IMR-90 (cell line): ENCODE results near the gene KCNJ4. TPM values are rescaled to one million over a fixed set of nuclear protein-coding genes. Genes with fewer than 3 reads are reported as not detected.
A peak's percentile ranks its signal among the peaks of the same experiment; 100 is the strongest.

Experiments
- ATAC-seq: fragments of 200-7000 bp; cut with Tn5 transposase; 2 replicates; pipeline ENCODE4 v1.9.1; 2020; ENCODE audit warnings: low read depth, mild to moderate bottlenecking, moderate library complexity
- BruUV-seq: library from RNA; stranded (reverse); fragments of 400-500 nt; replicated peaks from 2 replicates; lab custom pipeline; 2021; lab: Mats Ljungman, UMichigan
- CTCF ChIA-PET: fragments of 300-600 bp; formaldehyde crosslinking; extraction: SDS; loops from one replicate; lab custom pipeline; 2021; ENCODE audit warnings: antibody characterized with exemption; lab: Yijun Ruan, JAX
- POLR2A ChIA-PET: fragments of 300-600 bp; sonication (Branson Sonifier 250); formaldehyde crosslinking; loops from one replicate; lab custom pipeline; 2022; ENCODE audit warnings: antibody characterized with exemption; ENCODE audit not compliant: unreplicated experiment; lab: Charles Lee
- DNase-seq: peaks from one replicate; pipeline ENCODE4 v3.0.0; 2013
- H2AFZ ChIP-seq: replicated peaks from 2 replicates; pipeline ENCODE3; 2013; ENCODE audit warnings: low read length, mild to moderate bottlenecking; ENCODE audit not compliant: poor library complexity
- H2AK5ac ChIP-seq: 2 replicates; pipeline ENCODE4 v1.6.1; 2013; ENCODE audit warnings: low read depth, low read length, inconsistent platforms
- H2AK9ac ChIP-seq: replicated peaks from 2 replicates; pipeline ENCODE3; 2013; ENCODE audit warnings: mild to moderate bottlenecking, low read depth, low read length, moderate library complexity; ENCODE audit not compliant: poor library complexity
- H2BK120ac ChIP-seq: 2 replicates; pipeline ENCODE4 v1.6.1; 2013; ENCODE audit warnings: low read depth, low read length, inconsistent platforms
- H2BK15ac ChIP-seq: 3 replicates; pipeline ENCODE4 v1.6.1; 2013; ENCODE audit warnings: low read depth, low read length, inconsistent platforms
- H2BK20ac ChIP-seq: 2 replicates; pipeline ENCODE4 v1.6.1; 2013; ENCODE audit warnings: low read depth, mild to moderate bottlenecking, inconsistent platforms, low read length, moderate library complexity
- H2BK5ac ChIP-seq: 2 replicates; pipeline ENCODE4 v1.6.1; 2013; ENCODE audit warnings: mild to moderate bottlenecking, low read depth, low read length, inconsistent platforms; ENCODE audit not compliant: poor library complexity, severe bottlenecking
- H3K14ac ChIP-seq: replicated peaks from 2 replicates; pipeline ENCODE4 v1.6.1; 2013; ENCODE audit warnings: low read depth, low read length, inconsistent platforms
- H3K18ac ChIP-seq: 2 replicates; pipeline ENCODE4 v1.6.1; 2013; ENCODE audit warnings: low read depth, low read length, control low read depth
- H3K23ac ChIP-seq: 2 replicates; pipeline ENCODE4 v1.6.1; 2013; ENCODE audit warnings: low read depth, low read length, inconsistent platforms
- H3K27ac ChIP-seq: 2 replicates; pipeline ENCODE4 v1.5.1; 2013; ENCODE audit warnings: mild to moderate bottlenecking, control low read depth, low read length; ENCODE audit not compliant: insufficient read depth
- H3K27me3 ChIP-seq: 2 replicates; pipeline ENCODE4 v1.6.1; 2013; ENCODE audit warnings: low read length; ENCODE audit not compliant: control insufficient read depth, insufficient read depth
- H3K36me3 ChIP-seq: 2 replicates; pipeline ENCODE4 v1.6.1; 2013; ENCODE audit warnings: low read length, mixed read lengths; ENCODE audit not compliant: control insufficient read depth, insufficient read depth
- H3K4ac ChIP-seq: 2 replicates; pipeline ENCODE4 v1.6.1; 2013; ENCODE audit warnings: low read depth, low read length, inconsistent platforms
- H3K4me1 ChIP-seq: 2 replicates; pipeline ENCODE4 v1.6.1; 2013; ENCODE audit warnings: low read length, mixed read lengths; ENCODE audit not compliant: control insufficient read depth, insufficient read depth
- H3K4me2 ChIP-seq: 2 replicates; pipeline ENCODE4 v1.6.1; 2013; ENCODE audit warnings: low read depth, mild to moderate bottlenecking, control low read depth, low read length, moderate library complexity
- H3K4me3 ChIP-seq: 2 replicates; pipeline ENCODE4 v1.5.1; 2013; ENCODE audit warnings: low read depth, mild to moderate bottlenecking, control low read depth, low read length, moderate library complexity; ENCODE audit not compliant: insufficient read depth
- H3K56ac ChIP-seq: 2 replicates; pipeline ENCODE4 v1.6.1; 2013; ENCODE audit warnings: low read length, inconsistent platforms; ENCODE audit not compliant: insufficient read depth; ENCODE audit errors: extremely low read depth
- H3K79me1 ChIP-seq, 2 experiments: 2 replicates each; pipeline ENCODE4 v1.6.1; 2013; ENCODE audit warnings: low read length in 2 of 2, inconsistent platforms in 1 of 2, low read depth in 1 of 2
- H3K9ac ChIP-seq: 2 replicates; pipeline ENCODE4 v1.6.1; 2013; ENCODE audit warnings: low read depth, low read length, control low read depth
- H3K9me1 ChIP-seq: 2 replicates; pipeline ENCODE4 v1.6.1; 2013; ENCODE audit warnings: low read length, inconsistent platforms; ENCODE audit not compliant: insufficient read depth
- H3K9me3 ChIP-seq: 2 replicates; pipeline ENCODE4 v1.6.1; 2013; ENCODE audit warnings: low read length; ENCODE audit not compliant: control insufficient read depth, insufficient read depth
- H4K20me1 ChIP-seq: 2 replicates; pipeline ENCODE4 v1.6.1; 2013; ENCODE audit warnings: low read length, inconsistent platforms; ENCODE audit not compliant: insufficient read depth
- H4K5ac ChIP-seq: 2 replicates; pipeline ENCODE4 v1.6.1; 2013; ENCODE audit warnings: mild to moderate bottlenecking, low read depth, low read length, control low read depth
- H4K8ac ChIP-seq, 2 experiments: 2 replicates each; pipeline ENCODE4 v1.6.1; 2013; ENCODE audit warnings: low read depth in 2 of 2, low read length in 2 of 2, control low read depth in 1 of 2, inconsistent platforms in 1 of 2
- H4K91ac ChIP-seq: 2 replicates; pipeline ENCODE4 v1.6.1; 2013; ENCODE audit warnings: low read depth, low read length, inconsistent platforms; ENCODE audit not compliant: insufficient read depth
- BHLHE40 ChIP-seq: fragments of 150-350 bp; IDR thresholded peaks from 2 replicates; pipeline ENCODE4 v1.6.1; 2016; ENCODE audit warnings: mild to moderate bottlenecking, low read depth, low read length
- CEBPB ChIP-seq: IDR thresholded peaks from 2 replicates; pipeline ENCODE4 v1.6.1; 2012; ENCODE audit warnings: low read depth, low read length, improper control_type of control experiment
- CHD1 ChIP-seq: IDR thresholded peaks from 2 replicates; pipeline ENCODE4 v1.6.1; 2012; ENCODE audit warnings: low read depth, low read length, improper control_type of control experiment
- FOS ChIP-seq: fragments of 150-350 bp; IDR thresholded peaks from 2 replicates; pipeline ENCODE4 v1.6.1; 2016; ENCODE audit warnings: low read depth, low read length
- MAFK ChIP-seq: IDR thresholded peaks from 2 replicates; pipeline ENCODE4 v1.6.1; 2012; ENCODE audit warnings: low read depth, low read length, improper control_type of control experiment
- MAZ ChIP-seq: IDR thresholded peaks from 2 replicates; pipeline ENCODE4 v1.6.1; 2012; ENCODE audit warnings: low read depth, mild to moderate bottlenecking, low read length, improper control_type of control experiment, moderate library complexity, borderline replicate concordance
- MXI1 ChIP-seq: IDR thresholded peaks from 2 replicates; pipeline ENCODE4 v1.6.1; 2012; ENCODE audit warnings: low read depth, mild to moderate bottlenecking, low read length, moderate library complexity, borderline replicate concordance
- NFE2L2 ChIP-seq: fragments of 150-350 bp; IDR thresholded peaks from 2 replicates; pipeline ENCODE4 v1.6.1; 2016; ENCODE audit warnings: low read depth, mild to moderate bottlenecking, low read length
- POLR2A ChIP-seq: IDR thresholded peaks from 2 replicates; pipeline ENCODE4 v1.6.1; 2012; ENCODE audit warnings: mild to moderate bottlenecking, low read depth, low read length
- RAD21 ChIP-seq: IDR thresholded peaks from 2 replicates; pipeline ENCODE4 v1.6.1; 2012; ENCODE audit warnings: low read length, improper control_type of control experiment
- RCOR1 ChIP-seq: IDR thresholded peaks from 2 replicates; pipeline ENCODE4 v1.6.1; 2012; ENCODE audit warnings: mild to moderate bottlenecking, low read length, improper control_type of control experiment; ENCODE audit not compliant: insufficient replicate concordance
- RFX5 ChIP-seq: IDR thresholded peaks from 2 replicates; pipeline ENCODE4 v1.8.0; 2012; ENCODE audit warnings: low read depth, mild to moderate bottlenecking, low read length, moderate library complexity
- SMC3 ChIP-seq: fragments of 150-350 bp; IDR thresholded peaks from 2 replicates; pipeline ENCODE4 v1.6.1; 2016; ENCODE audit warnings: low read depth, mild to moderate bottlenecking, antibody characterized with exemption, low read length, moderate library complexity
- WGBS, 2 experiments: methylation state at CpG; one replicate each; pipeline versions ENCODE4 v1.1.5 to v1.1.7; 2013; ENCODE audit warnings: missing lambda C conversion rate in 2 of 2; ENCODE audit not compliant: insufficient read length in 1 of 2; ENCODE audit errors: extremely low coverage in 2 of 2; 5-methylcytosine and 5-hydroxymethylcytosine counted together
- dilution Hi-C: fragments of 300-500 bp; cut with HindIII; formaldehyde crosslinking; loops from one replicate; pipeline ENCODE4 v1.14.3; 2018; ENCODE audit warnings: low sequenced_read_pairs; ENCODE audit not compliant: unreplicated experiment
- in situ Hi-C: fragments of 300-500 bp; cut with MboI; formaldehyde crosslinking; loops from 3 replicates; pipeline ENCODE4 v1.14.3; 2019; ENCODE audit warnings: low sequenced_read_pairs, inconsistent platforms, mixed read lengths
- intact Hi-C: fragments of 100-400 bp; cut with micrococcal nuclease; formaldehyde crosslinking; loops from 2 replicates; pipeline ENCODE4 v1.10.0; 2022
- polyA plus RNA-seq, 3 experiments: library from polyadenylated mRNA; depleted of rRNA; stranded (reverse); fragments of >200 nt; gene quantifications; 2 replicates each; pipeline ENCODE4 v1.2.3, GENCODE V29; 2012; ENCODE audit warnings: low replicate concordance in 1 of 3
- total RNA-seq: library from RNA; depleted of rRNA; stranded (reverse); fragments of >200 nt; gene quantifications from 2 replicates; pipeline ENCODE4 v1.2.3, GENCODE V29; 2012
- TF ChIP-seq, protein P1 (sequence below): conservative IDR thresholded peaks from 2 replicates; pipeline ENCODE4 v1.5.1; 2012; ENCODE audit warnings: mild to moderate bottlenecking, low read depth, low read length, improper control_type of control experiment
- TF ChIP-seq, protein P2 (sequence below): fragments of 150-350 bp; IDR thresholded peaks from 2 replicates; pipeline ENCODE4 v1.6.1; 2016; ENCODE audit warnings: low read depth, mild to moderate bottlenecking, low read length, moderate library complexity, borderline replicate concordance
- TF ChIP-seq, protein P3 (sequence below): fragments of 150-350 bp; IDR thresholded peaks from 2 replicates; pipeline ENCODE4 v1.6.1; 2017; ENCODE audit warnings: mild to moderate bottlenecking, antibody characterized with exemption, low read length, low read depth

Gene KCNJ4
- total and polyA plus RNA-seq, 2 of the 4 experiments (the other 2 are of a cell fraction): not detected

DNA sequence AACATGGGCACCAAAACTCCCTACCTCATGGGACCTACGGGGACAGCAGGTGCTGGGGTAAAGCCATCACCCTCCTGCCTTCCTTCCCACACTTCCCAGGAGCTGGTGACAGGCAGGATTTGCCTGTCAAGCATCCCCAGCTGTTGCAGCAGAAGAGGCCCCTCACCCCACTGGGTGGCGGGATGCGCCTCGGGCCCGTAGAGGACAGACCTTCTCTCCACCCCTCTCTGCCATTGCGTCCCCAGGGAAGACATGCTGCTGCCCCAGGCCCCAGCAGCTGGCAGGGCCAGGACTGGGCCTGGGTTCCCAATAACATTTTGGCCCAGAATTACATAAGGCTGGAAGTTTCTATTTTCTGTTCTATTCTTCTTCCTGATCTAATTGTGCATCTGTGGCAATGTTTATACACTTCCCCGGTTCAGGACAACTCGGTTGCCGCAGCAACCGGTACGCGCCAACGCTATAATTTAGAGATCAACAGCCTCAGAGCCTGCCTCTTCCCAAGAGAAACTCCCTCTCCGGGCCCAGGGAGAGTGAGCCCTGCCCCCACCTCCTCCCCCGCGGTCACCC is 25.4 kb downstream of the KCNJ4 start:
- H3K9ac ChIP-seq: no peak overlapping the region
- H2BK5ac ChIP-seq: no peak overlapping the region
- intact Hi-C loops (no loop called here), dilution Hi-C loops (no loop called here), in situ Hi-C loops (no loop called here)
- no TSS peak for BruUV-seq
- H3K18ac ChIP-seq: no peak overlapping the region
- ChIA-PET CTCF (no interaction called here), POLR2A (no interaction called here)
- no peak overlapping the region for H3K56ac ChIP-seq
- peaks cover 2% of the 10 kb centered on the region; the same call in 1 of the 2 replicates for H3K4me1 ChIP-seq
- no peak overlapping the region for H2AK5ac ChIP-seq
- H3K4me3 ChIP-seq: no peak overlapping the region
- H4K91ac ChIP-seq: no peak overlapping the region
- H2AK9ac ChIP-seq: no peak overlapping the region
- ATAC-seq (peak; percentile 17; the same call in 1 of the 2 replicates), DNase-seq (peak; percentile 13)
- H2AFZ ChIP-seq: peak overlapping the region; percentile 60
- no peaks in the 10 kb centered on the region for H3K9me1 ChIP-seq
- TF ChIP-seq SMC3 (no peak), RCOR1 (no peak), MAZ (no peak), BHLHE40 (no peak), MXI1 (no peak), RFX5 (no peak), CHD1 (no peak), MAFK (no peak), CEBPB (no peak), POLR2A (no peak), NFE2L2 (no peak), FOS (no peak), RAD21 (no peak)
- TF ChIP-seq, protein P1, sequence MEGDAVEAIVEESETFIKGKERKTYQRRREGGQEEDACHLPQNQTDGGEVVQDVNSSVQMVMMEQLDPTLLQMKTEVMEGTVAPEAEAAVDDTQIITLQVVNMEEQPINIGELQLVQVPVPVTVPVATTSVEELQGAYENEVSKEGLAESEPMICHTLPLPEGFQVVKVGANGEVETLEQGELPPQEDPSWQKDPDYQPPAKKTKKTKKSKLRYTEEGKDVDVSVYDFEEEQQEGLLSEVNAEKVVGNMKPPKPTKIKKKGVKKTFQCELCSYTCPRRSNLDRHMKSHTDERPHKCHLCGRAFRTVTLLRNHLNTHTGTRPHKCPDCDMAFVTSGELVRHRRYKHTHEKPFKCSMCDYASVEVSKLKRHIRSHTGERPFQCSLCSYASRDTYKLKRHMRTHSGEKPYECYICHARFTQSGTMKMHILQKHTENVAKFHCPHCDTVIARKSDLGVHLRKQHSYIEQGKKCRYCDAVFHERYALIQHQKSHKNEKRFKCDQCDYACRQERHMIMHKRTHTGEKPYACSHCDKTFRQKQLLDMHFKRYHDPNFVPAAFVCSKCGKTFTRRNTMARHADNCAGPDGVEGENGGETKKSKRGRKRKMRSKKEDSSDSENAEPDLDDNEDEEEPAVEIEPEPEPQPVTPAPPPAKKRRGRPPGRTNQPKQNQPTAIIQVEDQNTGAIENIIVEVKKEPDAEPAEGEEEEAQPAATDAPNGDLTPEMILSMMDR: no peak
- TF ChIP-seq, protein P2, sequence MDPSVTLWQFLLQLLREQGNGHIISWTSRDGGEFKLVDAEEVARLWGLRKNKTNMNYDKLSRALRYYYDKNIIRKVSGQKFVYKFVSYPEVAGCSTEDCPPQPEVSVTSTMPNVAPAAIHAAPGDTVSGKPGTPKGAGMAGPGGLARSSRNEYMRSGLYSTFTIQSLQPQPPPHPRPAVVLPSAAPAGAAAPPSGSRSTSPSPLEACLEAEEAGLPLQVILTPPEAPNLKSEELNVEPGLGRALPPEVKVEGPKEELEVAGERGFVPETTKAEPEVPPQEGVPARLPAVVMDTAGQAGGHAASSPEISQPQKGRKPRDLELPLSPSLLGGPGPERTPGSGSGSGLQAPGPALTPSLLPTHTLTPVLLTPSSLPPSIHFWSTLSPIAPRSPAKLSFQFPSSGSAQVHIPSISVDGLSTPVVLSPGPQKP: no peak
- TF ChIP-seq, protein P3, sequence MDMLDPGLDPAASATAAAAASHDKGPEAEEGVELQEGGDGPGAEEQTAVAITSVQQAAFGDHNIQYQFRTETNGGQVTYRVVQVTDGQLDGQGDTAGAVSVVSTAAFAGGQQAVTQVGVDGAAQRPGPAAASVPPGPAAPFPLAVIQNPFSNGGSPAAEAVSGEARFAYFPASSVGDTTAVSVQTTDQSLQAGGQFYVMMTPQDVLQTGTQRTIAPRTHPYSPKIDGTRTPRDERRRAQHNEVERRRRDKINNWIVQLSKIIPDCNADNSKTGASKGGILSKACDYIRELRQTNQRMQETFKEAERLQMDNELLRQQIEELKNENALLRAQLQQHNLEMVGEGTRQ: no peak
- no peak overlapping the region for H2BK120ac ChIP-seq
- no peaks in the 10 kb centered on the region for H3K36me3 ChIP-seq
- H3K4ac ChIP-seq: no peak overlapping the region
- no peak overlapping the region for H3K4me2 ChIP-seq
- H2BK20ac ChIP-seq: no peak overlapping the region
- no peaks in the 10 kb centered on the region for H3K9me3 ChIP-seq
- no peak overlapping the region for H2BK15ac ChIP-seq
- H3K14ac ChIP-seq: no peak overlapping the region
- no peaks in the 10 kb centered on the region for H3K79me1 ChIP-seq
- WGBS, 2 experiments: 31% methylated on average over 6 of the region's 16 CpGs; no CpG with 5 or more reads in 1 of the 2 experiments
- H3K27ac ChIP-seq: no peak overlapping the region
- no peaks in the 10 kb centered on the region for H4K20me1 ChIP-seq
- H4K5ac ChIP-seq: no peak overlapping the region
- H4K8ac ChIP-seq: no peak overlapping the region
- H3K23ac ChIP-seq: no peak overlapping the region
- H3K27me3 ChIP-seq: peaks cover 22% of the 10 kb centered on the region
